Testis (tissue), 3 donors: ENCODE measurements around the gene CRIM1. TPM values are rescaled to one million over a fixed set of nuclear protein-coding genes. Genes with fewer than 3 reads are reported as not detected.

Experiments used
- DNase-seq: peaks from one replicate; pipeline ENCODE4 v3.0.0-alpha.2; 2019
- H3K27ac ChIP-seq, 2 donors: fragments of 200-600 bp; sonication (generic); one replicate each; pipeline ENCODE4 v1.5.1; 2019
- H3K27me3 ChIP-seq: fragments of 200-600 bp; sonication (generic); one replicate; pipeline ENCODE4 v1.5.1; 2019
- H3K36me3 ChIP-seq: fragments of 200-600 bp; sonication (generic); one replicate; pipeline ENCODE4 v1.5.1; 2017; ENCODE audit warnings: low read depth; ENCODE audit errors: missing control alignments
- H3K4me1 ChIP-seq: fragments of 200-600 bp; sonication (generic); one replicate; pipeline ENCODE4 v1.5.1; 2019
- H3K4me3 ChIP-seq, 2 donors: fragments of 200-600 bp; sonication (generic); one replicate each; pipeline ENCODE4 v1.5.1; 2017 to 2019
- H3K9me3 ChIP-seq: fragments of 200-600 bp; sonication (generic); one replicate; pipeline ENCODE4 v1.5.1; 2017
- CTCF ChIP-seq, 3 experiments: fragments of 450-650 bp in 2 of 3; fragments of 200-600 bp in 1 of 3; sonication (generic) in 1 of 3; IDR thresholded peaks; one replicate each; pipeline ENCODE4 v1.5.1; 2016 to 2019; ENCODE audit warnings: antibody characterized with exemption in 3 of 3, mild to moderate bottlenecking in 2 of 3, moderate library complexity in 1 of 3
- POLR2A ChIP-seq: fragments of 450-650 bp; IDR thresholded peaks from one replicate; pipeline ENCODE4 v1.6.1; 2017; ENCODE audit warnings: antibody characterized with exemption, mild to moderate bottlenecking, moderate library complexity
- WGBS, 2 donors: methylation state at CpG; one replicate each; pipeline ENCODE4 v1.1.5; 2018; 5-methylcytosine and 5-hydroxymethylcytosine counted together
- intact Hi-C: fragments of 100-400 bp; cut with DNase I; formaldehyde crosslinking; loops from one replicate; pipeline ENCODE4 v1.15.1; 2023; ENCODE audit warnings: low total_unique reads
- polyA plus RNA-seq: library from polyadenylated mRNA; stranded (reverse); fragments of 350-450 nt; fragmentation: Illumina TruSeq; extraction: RNeasy Lipid Tissue Mini Kit (QIAGEN cat#74804); gene quantifications from one replicate; pipeline ENCODE4 v1.2.3, GENCODE V29; 2014; ENCODE audit warnings: low read depth, low replicate concordance; ENCODE audit not compliant: insufficient read depth
- total RNA-seq, 2 donors: library from RNA; depleted of rRNA; stranded (reverse); fragments of >200 nt; gene quantifications; one replicate each; pipeline ENCODE4 v1.2.3, GENCODE V29; 2016

The CRIM1 gene
- total and polyA plus RNA-seq, 3 donors from 2014 or later: 38.2 to 94.1 (median 68.4) TPM

DNA sequence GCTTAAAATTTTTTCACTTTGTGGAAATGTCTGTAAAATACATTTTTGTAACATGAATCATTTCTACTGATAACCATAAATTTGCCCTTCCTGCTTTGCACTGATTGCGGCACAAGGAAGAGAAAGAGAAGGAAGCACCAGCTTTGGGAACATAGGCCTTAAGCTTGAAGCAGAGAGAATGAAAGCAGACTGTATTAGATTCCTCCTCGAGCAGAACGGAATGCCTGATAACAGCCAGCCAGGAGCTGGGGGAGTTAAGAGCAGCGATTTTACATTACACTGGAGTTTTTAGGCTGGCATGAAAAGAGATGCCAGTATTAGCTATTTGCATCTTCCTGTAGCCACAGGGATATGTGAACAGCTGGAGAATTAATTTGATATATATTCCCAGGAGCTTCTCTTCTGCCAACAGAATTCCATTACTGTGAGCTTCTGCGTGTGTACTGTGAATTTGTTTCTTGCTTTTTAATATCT, 33.5 kb downstream of the CRIM1 start:
- peak overlapping the region in 1 of 2 donors; percentile 39 for H3K27ac ChIP-seq

GRCh38 chr2:36389577-36389976, 34.0 kb downstream of the CRIM1 start:
- Histone ChIP-seq H3K36me3 (no peaks in the 10 kb centered on the region), H3K27ac (peak overlapping the region in 1 of 2 donors; percentile 39), H3K4me3 (no peak overlapping the region), H3K27me3 (no peaks in the 10 kb centered on the region), H3K4me1 (peaks cover 7% of the 10 kb centered on the region), H3K9me3 (no peaks in the 10 kb centered on the region)
- DNase-seq: no peak
- intact Hi-C loops: no loop called here
- WGBS, 2 donors: 51 to 66% methylated on average over 3 of the region's 3 CpGs
- TF ChIP-seq CTCF (IDR thresholded peaks at IDR 0.05) (no peak), POLR2A (no peak)

More for the DNA sequence above, 33.5 kb downstream of the CRIM1 start:
- no peaks in the 10 kb centered on the region for H3K9me3 ChIP-seq
- intact Hi-C loops: no loop called here
- H3K36me3 ChIP-seq: no peaks in the 10 kb centered on the region
- H3K4me3 ChIP-seq: no peak overlapping the region
- H3K27me3 ChIP-seq: no peaks in the 10 kb centered on the region
- H3K4me1 ChIP-seq: peaks cover 7% of the 10 kb centered on the region
- DNase-seq: peak; percentile 52
- WGBS, 2 donors: 36 to 37% methylated on average over 5 of the region's 5 CpGs
- no peak for TF ChIP-seq CTCF (IDR thresholded peaks at IDR 0.05)
- no peak for TF ChIP-seq POLR2A

DNA sequence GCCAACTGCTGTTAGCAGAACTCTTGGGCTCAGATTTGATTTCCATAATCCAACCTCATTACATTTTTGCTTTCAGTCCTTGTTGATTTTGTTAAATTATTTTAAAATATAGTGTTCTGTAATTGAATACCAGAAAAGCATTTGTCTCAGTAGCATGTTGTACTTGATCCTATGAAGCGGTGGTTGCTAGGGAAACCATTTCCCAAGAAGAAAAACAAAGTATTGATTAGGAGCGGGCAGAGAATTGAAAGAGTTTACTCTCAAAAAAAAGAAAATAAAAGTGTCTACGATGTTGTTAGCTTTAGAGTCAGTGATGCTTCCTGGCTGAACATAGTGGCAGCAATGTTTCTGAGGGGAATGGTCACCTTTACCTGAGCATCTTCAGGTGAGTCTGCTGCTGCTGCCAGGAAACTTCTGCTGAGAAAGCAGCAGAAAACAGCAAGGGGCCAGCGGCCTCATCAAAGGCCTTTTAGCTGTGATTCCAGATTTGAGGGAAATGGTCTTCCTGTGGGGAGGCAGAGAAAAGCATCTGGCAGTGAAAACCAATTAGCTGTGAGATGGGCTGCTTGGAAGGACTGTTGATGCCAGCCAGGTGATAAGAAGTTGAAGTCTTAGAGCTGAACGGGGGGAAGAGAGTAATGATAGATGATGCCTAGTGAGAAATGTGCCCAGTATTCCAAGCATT, 37.1 kb downstream of the CRIM1 start:
- no peak overlapping the region for H3K4me3 ChIP-seq
- peaks cover 7% of the 10 kb centered on the region for H3K4me1 ChIP-seq
- intact Hi-C loops: no loop called here
- H3K27ac ChIP-seq: no peak overlapping the region
- H3K36me3 ChIP-seq: no peaks in the 10 kb centered on the region
- TF ChIP-seq POLR2A (no peak), CTCF (IDR thresholded peaks at IDR 0.05) (no peak)
- WGBS, 2 donors: 82% methylated on average over 5 of the region's 5 CpGs
- no peak for DNase-seq
- H3K9me3 ChIP-seq: no peaks in the 10 kb centered on the region
- H3K27me3 ChIP-seq: no peaks in the 10 kb centered on the region

DNA sequence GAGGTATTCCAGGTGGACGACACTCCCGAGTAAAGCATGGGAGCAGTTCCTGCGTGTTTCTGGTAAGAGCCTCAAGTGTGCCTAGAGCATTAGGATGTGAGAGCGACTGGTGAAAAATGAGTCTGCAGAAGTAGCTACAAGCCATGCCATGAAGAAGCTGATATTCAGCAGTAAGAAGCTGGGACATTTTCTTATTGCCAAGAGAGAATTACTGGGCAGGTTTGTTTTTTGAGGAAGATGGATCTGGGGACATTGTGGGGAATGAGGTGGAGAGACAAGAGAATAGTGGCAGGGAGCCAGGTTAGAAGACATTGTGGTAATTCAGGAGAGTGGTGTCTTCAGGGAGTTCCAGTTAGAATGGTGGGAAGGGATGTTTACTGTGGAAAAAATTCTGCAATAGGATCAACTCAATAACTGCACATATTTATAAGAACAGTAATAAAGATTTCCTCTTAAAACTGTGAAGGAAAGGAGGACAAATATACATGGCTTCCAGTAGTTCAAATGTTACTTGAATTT, 38.2 kb downstream of the CRIM1 start:
- TF ChIP-seq POLR2A (no peak), CTCF (IDR thresholded peaks at IDR 0.05) (no peak)
- Histone ChIP-seq H3K27me3 (no peaks in the 10 kb centered on the region), H3K4me1 (peaks cover 7% of the 10 kb centered on the region), H3K9me3 (no peaks in the 10 kb centered on the region), H3K27ac (no peak overlapping the region), H3K4me3 (no peak overlapping the region), H3K36me3 (no peaks in the 10 kb centered on the region)
- intact Hi-C loops: no loop called here
- WGBS, 2 donors: 85 to 89% methylated on average over 4 of the region's 4 CpGs
- no peak for DNase-seq

GRCh38 chr2:36394804-36395203, 39.2 kb downstream of the CRIM1 start:
- Histone ChIP-seq H3K4me3 (no peak overlapping the region), H3K27me3 (no peaks in the 10 kb centered on the region), H3K27ac (no peak overlapping the region), H3K4me1 (peaks cover under 1% of the 10 kb centered on the region), H3K36me3 (no peaks in the 10 kb centered on the region), H3K9me3 (no peaks in the 10 kb centered on the region)
- WGBS, 2 donors: 86 to 88% methylated on average over 6 of the region's 6 CpGs
- TF ChIP-seq POLR2A: no peak
- TF ChIP-seq CTCF (IDR thresholded peaks at IDR 0.05): no peak
- intact Hi-C loops: no loop called here
- DNase-seq: no peak
